GM21717 (cell line): ENCODE measurements around the gene KCNIP3.
A peak's percentile ranks its signal among the peaks of the same experiment; 100 is the strongest.

ENCODE experiments used
- ATAC-seq: cut with Tn5 transposase; IDR thresholded peaks from one replicate; pipeline ENCODE4 v1.9.1; 2021; ENCODE audit warnings: mild to moderate bottlenecking, moderate library complexity; ENCODE audit not compliant: unreplicated experiment

KCNIP3 gene

DNA sequence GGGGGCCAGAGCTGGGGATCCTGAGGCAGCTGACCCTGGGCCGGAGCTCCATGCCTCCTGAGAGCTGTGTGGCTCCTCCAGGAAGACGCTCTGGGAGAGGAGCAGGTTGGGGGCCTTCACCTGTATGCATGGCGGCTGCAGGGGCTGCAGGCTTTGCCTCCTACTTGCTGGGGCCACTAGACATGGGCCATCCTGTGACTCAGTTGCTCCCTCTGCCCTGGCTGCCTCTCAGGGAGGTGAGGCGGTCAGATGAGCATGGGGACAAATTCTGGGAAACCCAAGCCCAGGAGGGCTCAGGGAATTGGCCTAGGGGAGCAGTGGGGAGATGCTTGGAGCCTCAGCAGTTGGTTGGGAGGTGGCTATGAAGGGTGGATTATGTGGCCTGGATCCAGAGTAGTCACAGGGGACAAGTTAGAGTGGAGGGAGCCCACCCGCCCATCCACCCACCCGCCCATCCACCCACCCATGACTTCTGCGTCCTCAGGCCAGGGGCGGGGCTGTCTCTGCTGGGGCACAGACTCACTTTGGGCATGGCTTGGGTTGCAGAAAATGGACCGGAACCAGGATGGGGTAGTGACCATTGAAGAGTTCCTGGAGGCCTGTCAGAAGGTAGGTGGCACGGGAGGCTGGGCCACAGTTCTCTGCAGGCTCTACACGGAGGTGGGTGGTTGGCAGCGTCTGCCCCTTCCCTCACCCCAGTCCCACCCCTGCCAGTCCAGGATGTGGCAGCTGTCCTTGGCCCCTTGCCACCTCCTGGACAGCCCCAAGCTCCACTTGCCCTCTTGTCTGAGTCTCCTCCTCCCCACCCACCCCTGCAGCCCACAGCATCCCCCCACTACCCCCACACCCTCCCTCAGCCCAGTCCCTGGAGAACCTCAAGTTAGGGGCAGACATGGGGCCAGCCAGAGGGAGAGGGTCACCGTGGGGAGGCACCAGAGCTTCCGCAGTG lies 85.8 kb downstream of the KCNIP3 start:
- no peak for ATAC-seq

DNA sequence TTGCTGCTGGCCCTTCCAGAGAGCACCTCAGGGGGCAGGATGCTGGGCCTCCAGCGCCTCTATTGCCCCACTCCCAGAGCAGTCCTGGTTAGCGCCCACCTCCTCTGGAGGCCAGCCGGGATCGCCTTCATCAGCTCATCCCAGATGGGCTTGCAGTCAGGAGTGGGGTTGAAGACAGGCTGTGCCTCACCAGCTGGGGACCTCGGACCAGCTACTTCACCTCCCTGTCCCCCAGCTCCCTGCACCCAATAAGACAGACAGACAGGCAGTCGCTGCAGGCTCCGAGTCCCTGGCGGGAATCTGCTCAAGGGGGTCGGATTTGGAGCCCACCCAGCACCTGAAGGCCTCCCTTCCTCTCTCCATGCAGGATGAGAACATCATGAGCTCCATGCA lies 86.5 kb downstream of the KCNIP3 start:
- ATAC-seq, result no peak

DNA sequence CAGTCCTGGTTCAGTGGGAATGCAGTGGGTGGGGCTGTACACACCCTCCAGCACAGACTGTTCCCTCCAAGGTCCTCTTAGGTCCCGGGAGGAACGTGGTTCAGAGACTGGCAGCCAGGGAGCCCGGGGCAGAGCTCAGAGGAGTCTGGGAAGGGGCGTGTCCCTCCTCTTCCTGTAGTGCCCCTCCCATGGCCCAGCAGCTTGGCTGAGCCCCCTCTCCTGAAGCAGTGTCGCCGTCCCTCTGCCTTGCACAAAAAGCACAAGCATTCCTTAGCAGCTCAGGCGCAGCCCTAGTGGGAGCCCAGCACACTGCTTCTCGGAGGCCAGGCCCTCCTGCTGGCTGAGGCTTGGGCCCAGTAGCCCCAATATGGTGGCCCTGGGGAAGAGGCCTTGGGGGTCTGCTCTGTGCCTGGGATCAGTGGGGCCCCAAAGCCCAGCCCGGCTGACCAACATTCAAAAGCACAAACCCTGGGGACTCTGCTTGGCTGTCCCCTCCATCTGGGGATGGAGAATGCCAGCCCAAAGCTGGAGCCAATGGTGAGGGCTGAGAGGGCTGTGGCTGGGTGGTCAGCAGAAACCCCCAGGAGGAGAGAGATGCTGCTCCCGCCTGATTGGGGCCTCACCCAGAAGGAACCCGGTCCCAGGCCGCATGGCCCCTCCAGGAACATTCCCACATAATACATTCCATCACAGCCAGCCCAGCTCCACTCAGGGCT lies 87.9 kb downstream of the KCNIP3 start:
- ATAC-seq, result no peak

DNA sequence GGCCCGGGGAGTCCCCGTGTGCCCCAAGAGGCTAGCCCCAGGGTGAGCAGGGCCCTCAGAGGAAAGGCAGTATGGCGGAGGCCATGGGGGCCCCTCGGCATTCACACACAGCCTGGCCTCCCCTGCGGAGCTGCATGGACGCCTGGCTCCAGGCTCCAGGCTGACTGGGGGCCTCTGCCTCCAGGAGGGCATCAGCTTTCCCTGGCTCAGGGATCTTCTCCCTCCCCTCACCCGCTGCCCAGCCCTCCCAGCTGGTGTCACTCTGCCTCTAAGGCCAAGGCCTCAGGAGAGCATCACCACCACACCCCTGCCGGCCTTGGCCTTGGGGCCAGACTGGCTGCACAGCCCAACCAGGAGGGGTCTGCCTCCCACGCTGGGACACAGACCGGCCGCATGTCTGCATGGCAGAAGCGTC lies 88.4 kb downstream of the KCNIP3 start:
- ATAC-seq, result no peak

DNA sequence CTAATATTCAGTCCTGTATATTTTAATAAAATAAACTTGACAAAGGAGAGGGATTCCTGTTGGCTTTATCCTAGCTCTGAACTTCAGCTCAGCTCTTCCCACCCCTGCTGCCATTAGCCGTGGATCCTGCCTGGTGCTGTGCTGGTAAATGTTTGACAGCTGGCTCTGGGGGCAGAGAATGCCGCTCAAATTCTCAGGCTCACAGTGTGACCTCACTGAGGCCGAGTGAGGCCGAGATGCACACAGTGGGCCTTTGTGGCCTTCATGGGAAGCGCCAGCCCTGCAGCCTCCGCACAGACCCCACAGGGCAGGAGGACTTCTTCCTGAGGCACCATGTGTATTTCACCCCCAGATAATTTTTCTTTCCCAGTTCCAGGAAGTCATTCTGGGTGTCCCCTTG lies 88.9 kb downstream of the KCNIP3 start:
- ATAC-seq, result no peak

DNA sequence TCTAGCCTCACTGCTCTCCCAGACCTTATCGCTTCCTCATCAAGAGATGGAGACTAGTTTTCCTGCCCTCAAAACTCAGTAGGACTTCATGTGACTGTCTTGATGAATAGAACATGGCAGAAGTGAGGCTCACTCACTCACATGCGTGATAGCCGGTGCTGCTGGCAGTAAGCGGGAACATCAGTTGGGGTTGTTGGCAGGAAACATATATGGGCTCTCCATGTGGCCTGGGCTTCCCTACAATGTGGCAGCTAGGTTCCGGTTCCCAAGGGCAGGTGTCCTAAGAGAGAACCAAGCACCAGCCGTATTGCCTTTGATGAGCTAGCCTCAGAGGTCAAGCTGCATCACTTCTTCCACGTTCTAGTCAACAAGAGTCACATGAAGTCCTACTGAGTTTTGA lies 90.2 kb downstream of the KCNIP3 start:
- ATAC-seq, result no peak

DNA sequence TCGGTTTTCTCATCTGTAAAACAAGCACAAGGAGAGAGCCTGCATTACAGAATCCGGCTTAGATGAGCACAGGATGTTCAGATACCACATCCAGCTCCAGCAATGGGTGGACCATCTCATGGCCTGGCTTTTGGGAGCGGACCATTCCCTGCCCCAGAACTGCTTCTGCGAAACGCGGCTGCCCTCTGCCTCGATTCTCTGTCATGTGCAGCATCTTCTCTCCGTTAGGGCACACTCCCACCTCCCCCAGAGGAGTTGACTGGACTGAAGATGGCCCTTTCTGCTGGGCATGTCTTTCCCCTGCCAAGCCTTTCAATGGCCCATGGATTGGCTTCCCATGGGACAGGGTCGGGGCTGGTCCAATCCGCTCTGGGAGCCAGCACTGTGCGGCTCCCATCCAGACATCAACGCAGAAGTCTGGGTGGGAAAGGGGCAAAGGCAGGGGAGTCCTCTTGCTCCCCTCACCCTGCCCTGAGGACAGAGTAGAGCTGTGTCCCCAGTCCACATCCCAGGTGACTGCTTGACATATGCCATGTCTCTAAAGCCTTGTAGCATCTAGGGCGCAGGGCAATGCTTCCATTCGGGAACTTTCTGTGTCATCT lies 91.0 kb downstream of the KCNIP3 start:
- no peak for ATAC-seq

DNA sequence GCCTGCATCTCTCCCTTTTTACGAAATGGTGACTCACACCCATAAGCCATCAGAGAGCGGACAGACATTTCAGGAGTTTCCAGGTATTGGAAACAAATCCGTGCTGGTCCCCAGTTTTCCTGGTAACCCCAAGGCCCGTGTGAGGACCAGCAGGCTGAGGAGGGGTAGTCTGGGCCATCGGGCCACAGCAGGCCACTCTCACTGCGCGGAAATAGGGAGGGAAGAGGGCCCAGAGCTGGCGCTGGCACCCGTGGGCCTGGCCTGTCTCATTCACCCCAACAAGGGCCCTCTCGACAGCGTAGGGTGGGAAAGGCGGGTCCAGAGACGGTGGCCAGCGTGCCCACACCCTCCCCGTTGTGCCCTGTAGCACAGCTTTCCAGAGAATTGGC lies 91.7 kb downstream of the KCNIP3 start:
- ATAC-seq, result no peak

DNA sequence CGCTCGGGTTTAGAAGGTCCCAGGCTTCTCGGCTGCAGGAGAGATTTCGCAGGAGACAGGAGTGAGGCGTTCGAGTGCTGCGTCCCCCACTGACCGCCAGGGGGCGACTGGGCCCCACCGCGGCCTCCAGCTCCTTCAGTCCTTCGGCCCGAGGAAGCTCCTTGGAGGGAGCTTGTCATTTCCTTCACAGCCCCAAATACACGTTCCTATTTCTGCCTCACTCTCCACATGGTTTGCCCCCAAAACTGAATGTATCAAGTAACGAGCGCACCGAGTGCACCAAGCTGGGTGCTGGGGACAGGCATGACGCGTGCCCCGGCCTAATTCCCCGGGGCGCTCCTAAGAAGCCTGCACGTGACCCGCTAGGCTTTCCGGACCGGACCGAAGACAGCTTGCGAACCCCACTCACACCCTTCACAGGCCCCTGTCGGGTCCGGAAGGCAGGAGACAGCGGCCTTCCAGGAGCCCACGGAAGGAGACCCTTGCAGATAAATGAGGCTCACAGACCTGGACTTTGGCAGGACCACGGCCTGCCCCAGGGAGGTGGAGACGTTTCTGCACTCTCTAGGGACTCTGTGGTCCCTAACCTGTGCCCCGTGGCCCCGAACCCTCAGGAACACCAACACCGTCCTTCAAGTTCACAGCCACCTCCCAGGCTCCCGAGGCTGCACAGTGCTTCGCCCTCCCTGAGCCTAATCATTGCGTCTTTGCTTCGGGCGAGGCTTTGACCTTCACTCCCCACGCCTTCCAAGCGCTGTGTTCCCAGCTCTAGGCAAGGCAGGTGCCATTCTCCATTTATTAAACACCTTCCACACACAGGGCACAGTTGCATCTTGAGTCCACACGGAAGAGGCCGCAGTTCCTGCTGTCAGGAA lies 92.3 kb downstream of the KCNIP3 start:
- ATAC-seq, result no peak

DNA sequence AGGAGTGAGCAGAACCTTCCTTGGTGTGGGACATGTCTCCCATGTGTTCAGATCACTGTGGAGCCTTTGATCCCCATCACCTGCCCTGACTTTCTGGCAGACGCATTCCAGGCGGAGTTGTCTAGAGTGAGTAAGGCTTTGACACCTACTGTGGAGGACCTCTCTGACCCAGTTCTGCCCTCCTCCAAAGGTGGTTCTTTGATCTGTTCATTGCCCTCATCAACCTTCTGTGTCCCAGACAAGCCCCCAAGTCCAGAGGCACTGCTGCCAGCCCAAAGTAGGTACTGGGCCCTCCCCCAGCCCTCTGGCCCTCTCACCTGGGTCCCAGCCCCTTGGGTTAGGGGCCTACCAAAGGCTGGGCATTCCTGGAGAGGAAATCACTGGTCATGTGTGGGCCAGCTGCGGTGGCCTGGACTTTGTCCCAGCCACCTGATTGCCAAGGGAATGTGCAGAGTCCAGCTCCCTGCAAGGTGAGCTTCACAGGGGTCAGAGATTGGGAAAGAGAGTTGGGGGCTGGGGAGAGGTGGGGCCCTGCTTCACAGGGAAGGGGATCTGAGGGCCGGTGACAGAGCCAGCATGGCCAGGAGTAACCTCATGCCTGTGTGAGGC lies 93.2 kb downstream of the KCNIP3 start:
- ATAC-seq, result no peak

DNA sequence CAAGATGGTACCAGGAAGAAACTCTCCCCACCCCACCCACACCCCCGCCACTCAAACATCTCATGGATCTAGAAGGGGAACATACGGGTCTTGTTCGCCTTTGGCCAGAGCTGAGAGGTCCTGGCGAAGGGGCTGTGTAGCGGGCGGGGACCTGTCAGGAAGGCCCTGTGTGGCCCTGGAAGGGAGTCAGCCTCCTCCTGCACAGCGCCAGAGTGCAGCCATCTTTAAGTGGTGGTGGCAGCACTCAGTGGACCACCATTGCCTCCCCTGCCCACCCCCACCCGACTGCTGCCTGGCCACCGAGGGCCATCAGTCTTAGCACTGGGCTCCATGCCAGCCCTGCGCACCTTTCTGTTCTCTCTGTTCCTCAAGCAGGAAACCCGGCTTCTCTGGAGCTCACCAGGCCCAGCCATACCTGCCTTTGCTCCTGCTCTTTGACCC lies 93.8 kb downstream of the KCNIP3 start:
- no peak for ATAC-seq

DNA sequence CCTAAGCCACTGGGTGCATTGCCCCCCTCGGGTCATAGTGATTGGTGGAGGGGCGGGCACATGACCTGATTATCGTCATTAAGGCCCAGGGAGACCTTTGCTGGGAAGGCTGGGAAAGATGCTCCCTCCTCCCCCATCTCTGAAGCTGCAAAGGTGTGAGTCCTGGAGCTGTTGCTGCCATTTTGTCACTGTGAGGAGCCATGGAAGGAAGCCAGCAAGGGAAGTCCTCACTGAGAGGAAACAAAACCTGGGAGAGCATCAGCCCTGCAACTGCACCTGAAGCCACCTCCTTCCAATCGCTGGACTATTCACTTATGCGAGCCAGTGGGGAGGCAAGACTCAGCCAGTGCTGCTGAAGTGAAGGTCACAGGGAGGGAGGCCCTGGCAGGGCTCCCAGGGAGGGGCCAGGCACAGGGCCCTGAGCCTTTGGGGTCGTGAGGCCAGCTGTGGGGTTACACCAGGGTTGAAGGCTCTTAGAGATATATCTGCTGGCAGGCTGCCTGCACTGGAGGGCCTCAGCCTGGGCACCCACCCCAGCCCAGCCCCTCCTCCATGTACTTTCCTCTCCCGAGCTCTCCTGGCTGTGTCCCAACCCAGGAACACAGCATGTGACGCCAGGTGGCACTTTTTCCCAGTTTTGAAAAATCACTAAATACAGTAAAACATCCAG lies 94.6 kb downstream of the KCNIP3 start:
- no peak for ATAC-seq

DNA sequence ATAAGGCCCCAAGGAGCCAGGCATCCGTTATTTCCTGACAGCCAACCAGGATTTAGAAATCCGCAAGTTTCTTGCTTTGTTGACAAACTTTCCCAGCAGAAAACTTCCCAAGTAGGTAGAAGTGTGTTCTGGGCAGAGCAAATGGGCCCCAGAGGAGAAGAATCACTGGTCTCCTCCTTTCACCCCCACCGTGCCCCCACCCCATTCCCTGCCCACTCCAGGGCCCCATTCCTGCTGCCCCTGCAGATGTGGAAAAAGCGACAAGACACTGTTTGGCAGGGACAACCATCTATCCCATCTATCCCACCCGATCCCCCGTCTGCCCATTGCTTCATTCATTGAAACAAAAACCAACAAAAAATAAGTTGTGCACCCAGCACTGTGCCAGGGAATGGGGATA lies 95.2 kb downstream of the KCNIP3 start:
- no peak for ATAC-seq

DNA sequence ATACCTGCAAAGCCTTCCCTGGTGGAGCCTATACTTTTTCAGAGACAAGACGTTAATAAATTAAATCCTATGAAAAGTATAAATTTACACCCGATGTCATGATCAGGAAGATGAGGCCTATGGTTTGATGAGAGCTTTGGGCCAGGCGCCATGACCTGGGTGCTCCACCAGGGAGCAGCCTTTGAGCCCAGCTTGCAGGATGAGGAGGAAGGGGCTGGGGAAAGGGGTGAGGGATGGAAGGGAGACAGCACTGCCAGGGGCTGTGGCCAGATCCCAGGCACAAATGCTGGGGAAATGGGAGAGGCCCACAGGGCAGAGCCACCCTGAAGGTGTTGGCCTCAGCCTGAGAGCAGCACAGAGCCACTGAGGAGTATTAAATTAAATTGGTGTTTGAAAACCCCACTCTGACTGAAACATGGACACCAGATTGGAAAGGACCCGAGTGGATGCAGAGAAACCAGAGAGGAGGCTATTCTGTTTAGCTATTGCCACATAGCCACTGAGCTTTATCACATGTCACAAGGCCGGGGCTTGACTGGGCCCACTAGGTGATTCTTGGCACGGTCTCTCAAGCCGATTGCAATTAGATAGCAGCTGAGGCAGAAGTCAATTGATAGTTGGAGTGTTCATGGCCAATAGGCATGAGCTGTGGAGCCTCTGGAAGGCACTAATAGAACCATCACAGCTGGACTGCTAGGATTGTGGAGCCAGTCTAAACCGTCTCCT lies 95.7 kb downstream of the KCNIP3 start:
- no peak for ATAC-seq

DNA sequence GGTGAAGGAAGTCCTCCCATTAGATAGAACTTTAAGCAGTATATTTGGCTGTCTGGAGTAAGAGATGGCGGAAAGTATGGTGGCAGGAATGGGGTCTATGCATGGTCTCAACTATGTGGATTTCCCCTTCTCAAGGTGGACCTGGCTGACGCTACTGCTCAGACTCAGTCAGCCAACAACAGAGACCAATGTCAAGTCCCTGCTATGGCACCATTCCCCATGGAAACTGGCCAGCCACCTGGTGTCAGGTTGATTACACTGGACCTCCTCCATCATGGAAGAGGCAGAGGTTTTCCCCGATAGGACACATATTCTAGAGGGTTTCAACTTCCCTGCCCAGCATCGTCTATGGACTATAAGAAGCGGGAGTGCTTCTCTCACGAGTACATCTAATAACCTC lies 96.8 kb downstream of the KCNIP3 start:
- ATAC-seq, result no peak

DNA sequence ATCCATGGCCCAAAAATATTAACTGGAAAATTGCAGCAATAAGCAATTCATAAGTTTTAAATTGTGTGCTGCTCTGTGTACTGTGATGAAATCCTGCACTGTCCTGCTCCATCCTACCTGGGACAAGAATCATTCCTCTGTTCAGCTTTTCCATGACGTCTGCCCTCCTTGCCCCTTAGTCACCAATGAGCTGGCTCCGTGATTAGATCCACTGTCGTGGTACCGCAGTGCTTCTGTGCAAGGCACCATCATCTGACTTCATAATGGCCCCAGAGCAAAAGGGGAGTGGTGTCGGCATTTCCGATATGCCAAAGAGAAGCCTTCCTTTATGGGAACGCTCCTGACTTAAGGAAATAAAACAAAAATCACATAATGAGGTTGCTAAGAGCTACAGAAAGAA lies 101.9 kb downstream of the KCNIP3 start:
- no peak for ATAC-seq

DNA sequence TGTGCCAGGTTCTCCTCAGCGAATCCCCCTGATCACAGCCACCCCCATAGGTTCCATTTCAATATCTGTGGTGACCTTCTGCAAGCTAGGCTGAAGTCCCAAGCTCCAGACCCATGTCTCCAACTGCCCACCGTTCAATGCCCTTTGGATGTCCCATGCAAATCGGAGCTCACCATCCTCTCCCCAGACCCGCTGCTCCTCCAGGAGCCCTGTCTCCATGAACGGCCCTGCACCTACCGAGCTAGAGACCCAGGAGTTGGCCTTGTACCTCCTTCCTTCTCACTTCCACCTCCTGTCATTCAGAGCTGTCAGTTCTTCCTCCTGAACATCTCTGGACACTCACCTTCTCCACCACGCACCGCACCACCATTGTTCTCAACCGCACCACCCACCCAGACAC lies 104.3 kb downstream of the KCNIP3 start:
- ATAC-seq, result no peak

DNA sequence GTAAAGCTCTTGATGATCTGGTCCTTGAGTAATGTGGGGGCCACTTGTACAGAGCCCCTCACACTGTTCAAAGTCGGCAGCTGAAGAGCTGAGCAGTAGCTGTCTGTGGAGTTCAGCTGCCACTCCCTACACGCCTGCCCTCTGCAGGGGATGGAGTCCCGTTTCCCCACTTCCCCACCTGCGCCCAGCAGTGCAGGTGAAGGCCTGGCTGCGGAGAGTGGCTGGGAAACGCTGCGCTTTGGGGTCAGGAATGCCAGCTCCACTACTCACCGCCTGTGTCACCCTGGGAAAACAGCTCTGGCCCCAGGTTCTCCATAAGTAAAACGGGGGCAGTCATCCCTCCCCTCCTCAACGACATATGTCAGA lies 104.8 kb downstream of the KCNIP3 start:
- peak; percentile 6 for ATAC-seq
